Adrenal gland (tissue), 12 donors: ENCODE results near the gene RNF20. TPM values are rescaled to one million over a fixed set of nuclear protein-coding genes. Genes with fewer than 3 reads are reported as not detected.

ENCODE experiments used
- DNase-seq, 7 donors: peaks; one replicate each; pipeline ENCODE4 v3.0.0-alpha.2; 2019 to 2020
- H3K27ac ChIP-seq, 5 donors: fragments of 200-600 bp; sonication (generic) in 4 of 5; 1 replicate in 3 of 5; 2 replicates in 2 of 5; pipeline versions ENCODE4 v1.5.1 to v1.8.0; 2016 to 2020; ENCODE audit warnings: mild to moderate bottlenecking in 1 of 5
- H3K27me3 ChIP-seq: fragments of 200-600 bp; 2 replicates; pipeline ENCODE4 v1.8.0; 2021
- H3K36me3 ChIP-seq, 2 donors: fragments of 200-600 bp; replicated peaks in 1 of 2; 1 replicate in 1 of 2; 2 replicates in 1 of 2; pipeline versions ENCODE4 v1.5.1 to v1.8.0; 2018 to 2022
- H3K4me1 ChIP-seq, 2 donors: fragments of 200-600 bp; replicated peaks in 1 of 2; 1 replicate in 1 of 2; 2 replicates in 1 of 2; pipeline versions ENCODE4 v1.5.1 to v1.8.0; 2018 to 2021
- H3K4me3 ChIP-seq, 4 donors: fragments of 200-600 bp; sonication (generic) in 3 of 4; one replicate each; pipeline ENCODE4 v1.5.1; 2016 to 2018
- H3K9me3 ChIP-seq, 3 donors: fragments of 200-600 bp; sonication (generic) in 1 of 3; replicated peaks in 1 of 3; 1 replicate in 2 of 3; 2 replicates in 1 of 3; pipeline versions ENCODE4 v1.5.1 to v1.8.0; 2016 to 2021
- CTCF ChIP-seq, 6 experiments: fragments of 450-650 bp in 4 of 6; fragments of 200-600 bp in 2 of 6; sonication (generic) in 1 of 6; IDR thresholded peaks; 1 replicate in 5 of 6; 2 replicates in 1 of 6; pipeline versions ENCODE4 v1.5.1 to v1.8.0; 2016 to 2021; ENCODE audit warnings: antibody characterized with exemption in 6 of 6, mild to moderate bottlenecking in 2 of 6, moderate library complexity in 1 of 6
- POLR2A ChIP-seq, 2 donors: fragments of 450-650 bp; IDR thresholded peaks; one replicate each; pipeline ENCODE4 v1.6.1; 2017; ENCODE audit warnings: antibody characterized with exemption in 2 of 2, mild to moderate bottlenecking in 2 of 2, moderate library complexity in 1 of 2
- WGBS, 4 donors: extraction: QIAGEN DNeasy Blood & Tissue Kit in 2 of 4; methylation state at CpG; one replicate each; pipeline versions ENCODE4 v1.1.5 to v1.1.7; 2013 to 2017; 5-methylcytosine and 5-hydroxymethylcytosine counted together
- intact Hi-C, 2 donors: fragments of 100-400 bp; cut with DNase I; formaldehyde crosslinking; loops; one replicate each; pipeline versions ENCODE4 v1.14.1 to v1.15.0; 2022 to 2023
- polyA plus RNA-seq, 3 donors: library from polyadenylated mRNA; stranded (reverse); fragments of 200-250 nt in 2 of 3; fragments of 350-450 nt in 1 of 3; fragmentation: Illumina TruSeq in 1 of 3; extraction: RNeasy Lipid Tissue Mini Kit (QIAGEN cat#74804) in 1 of 3; gene quantifications; one replicate each; pipeline ENCODE4 v1.2.3, GENCODE V29; 2013 to 2014
- total RNA-seq, 9 donors: library from RNA; depleted of rRNA in 4 of 9; stranded (reverse); fragments of >200 nt in 4 of 9; fragments of 120-200 nt in 1 of 9; fragmentation: NEBNext Ultra II Directional in 1 of 9; extraction: Animal tissue kit (Norgen Biotek cat#: 25700) in 1 of 9; gene quantifications; one replicate each; pipeline versions ENCODE4 v1.1.0 to v1.2.4, GENCODE V29; 2013 to 2023
- donor health status: healthy with polysubstance abuse.
- donor health status: Bipolar disorder and iron deficiency.
- donor health status: DM: yes; HTN: yes; CAD: no.
- donor health status: DM: no; HTN: no; CAD: no.
- donor health status: DM: no; HTN: no; CAD: no.
- donor health status: DM: yes; HTN: yes; CAD: no.

The RNF20 gene
- total and polyA plus RNA-seq, 12 donors: 13.5 to 46.8 (median 27.8) TPM

- no peak overlapping the region for H3K27ac ChIP-seq
- WGBS, 4 donors: 80 to 86% (median 85%) methylated on average over 6 of the region's 6 CpGs
- TF ChIP-seq CTCF (IDR thresholded peaks at IDR 0.05) (no peak), POLR2A (IDR thresholded peaks at IDR 0.05) (no peak)
- no peak overlapping the region for H3K4me3 ChIP-seq
- H3K27me3 ChIP-seq: no peaks in the 10 kb centered on the region
- no peaks in the 10 kb centered on the region for H3K9me3 ChIP-seq
- intact Hi-C loops: no loop called here
- H3K36me3 ChIP-seq: no peaks in the 10 kb centered on the region
- H3K4me1 ChIP-seq: no peaks in the 10 kb centered on the region
- peak in 2 of 7 donors; percentile 2 to 27 for DNase-seq
Observed at GRCh38 chr9:101579711-101580545, 46.3 kb downstream of the RNF20 start.

GRCh38 chr9:101582553-101582952 lies 48.9 kb downstream of the RNF20 start:
- DNase-seq: no peak
- no peak overlapping the region for H3K27ac ChIP-seq
- 61 to 80% (median 69%) methylated on average over 1 of the region's 1 CpG for WGBS, 4 donors
- H3K4me3 ChIP-seq: no peak overlapping the region
- intact Hi-C loops: no loop called here
- no peaks in the 10 kb centered on the region for H3K27me3 ChIP-seq
- TF ChIP-seq POLR2A (IDR thresholded peaks at IDR 0.05) (no peak), CTCF (IDR thresholded peaks at IDR 0.05) (no peak)
- H3K9me3 ChIP-seq: no peaks in the 10 kb centered on the region
- no peaks in the 10 kb centered on the region for H3K36me3 ChIP-seq
- H3K4me1 ChIP-seq: no peaks in the 10 kb centered on the region

- H3K4me1 ChIP-seq: no peaks in the 10 kb centered on the region
- no peak for TF ChIP-seq POLR2A (IDR thresholded peaks at IDR 0.05)
- TF ChIP-seq CTCF (IDR thresholded peaks at IDR 0.05): no peak
- no peak overlapping the region for H3K4me3 ChIP-seq
- no peaks in the 10 kb centered on the region for H3K9me3 ChIP-seq
- DNase-seq: peak in 2 of 7 donors; percentile 11 to 26
- intact Hi-C loops: no loop called here
- H3K36me3 ChIP-seq: no peaks in the 10 kb centered on the region
- peak overlapping the region in 2 of 5 donors; percentile 47 to 51 for H3K27ac ChIP-seq
- no peaks in the 10 kb centered on the region for H3K27me3 ChIP-seq
- 50 to 76% (median 63%) methylated on average over 3 of the region's 3 CpGs for WGBS, 4 donors
Observed at GRCh38 chr9:101585740-101586139, 52.1 kb downstream of the RNF20 start.

GRCh38 chr9:101586651-101587050 lies 53.0 kb downstream of the RNF20 start:
- peak in 1 of 7 donors; percentile 19 for DNase-seq
- Histone ChIP-seq H3K27ac (no peak overlapping the region), H3K4me3 (no peak overlapping the region), H3K36me3 (no peaks in the 10 kb centered on the region), H3K27me3 (no peaks in the 10 kb centered on the region), H3K9me3 (no peaks in the 10 kb centered on the region), H3K4me1 (no peaks in the 10 kb centered on the region)
- 57 to 78% (median 72%) methylated on average over 5 of the region's 5 CpGs for WGBS, 4 donors
- TF ChIP-seq POLR2A (IDR thresholded peaks at IDR 0.05) (no peak), CTCF (IDR thresholded peaks at IDR 0.05) (no peak)
- intact Hi-C loops: no loop called here
